ENCODE data around the gene PROM2. TPM values are rescaled to one million over a fixed set of nuclear protein-coding genes. Genes with fewer than 3 reads are reported as not detected.

PROM2 gene
- total and polyA plus RNA-seq, 4 donors, result 0.11 to 1.1 (median 0.24) TPM

DNA sequence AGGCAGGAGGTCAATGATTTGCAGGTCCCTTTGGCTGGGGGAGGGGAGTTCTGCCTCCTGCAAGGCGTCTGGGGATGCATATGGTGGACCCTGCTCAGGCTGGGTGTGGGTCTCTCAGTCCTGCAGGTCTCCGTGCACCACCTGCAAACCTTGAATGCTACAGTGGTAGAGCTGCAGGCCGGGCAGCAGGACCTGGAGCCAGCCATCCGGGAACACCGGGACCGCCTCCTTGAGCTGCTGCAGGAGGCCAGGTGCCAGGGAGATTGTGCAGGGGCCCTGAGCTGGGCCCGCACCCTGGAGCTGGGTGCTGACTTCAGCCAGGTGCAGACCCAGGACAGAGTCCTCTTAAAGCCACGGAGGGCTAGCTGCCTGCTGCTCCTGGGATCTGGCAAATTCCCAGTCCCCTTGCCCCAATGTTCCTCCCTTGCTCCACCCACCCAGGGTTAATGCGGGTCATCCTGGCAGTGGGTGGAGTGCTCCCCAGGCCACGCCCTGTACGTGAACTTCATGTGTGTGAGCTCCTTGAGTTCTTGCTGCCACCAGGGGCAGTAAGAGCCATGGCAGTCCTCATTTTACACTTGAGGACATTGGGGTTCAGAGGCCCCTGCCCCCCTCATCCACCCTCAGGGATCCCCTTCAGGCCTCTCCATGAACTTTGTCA, 3.1 kb downstream of the PROM2 start:
- Histone ChIP-seq H3K27me3 (ENCODE audit: control insufficient read depth in 4 of 4, insufficient read depth in 4 of 4, low read length in 3 of 4) (no peaks in the 10 kb centered on the region), H3K9me3 (ENCODE audit: control insufficient read depth in 4 of 4, low read length in 3 of 4) (no peaks in the 10 kb centered on the region), H3K9ac (ENCODE audit: low read depth in 1 of 2, low read length in 2 of 2) (no peak overlapping the region), H3K36me3 (ENCODE audit: control insufficient read depth in 4 of 4, insufficient read depth in 3 of 4, low read depth in 1 of 4, low read length in 3 of 4) (no peaks in the 10 kb centered on the region), H3K4me3 (ENCODE audit: low read depth in 1 of 3, low read length in 3 of 3) (no peak overlapping the region), H3K27ac (ENCODE audit: low read depth in 1 of 2, low read length in 2 of 2) (no peak overlapping the region), H3K4me1 (ENCODE audit: control insufficient read depth in 4 of 4, insufficient read depth in 4 of 4, low read length in 3 of 4) (no peaks in the 10 kb centered on the region)
- WGBS, result 64% methylated on average over 11 of the region's 11 CpGs
- TF ChIP-seq RXRA (IDR thresholded peaks at IDR 0.05) (peak in 1 of 2 donors; percentile 32), EGR1 (IDR thresholded peaks at IDR 0.05; ENCODE audit: low read depth in 2 of 2) (no peak)
- DNase-seq (ENCODE audit: low spot score), result no peak

DNA sequence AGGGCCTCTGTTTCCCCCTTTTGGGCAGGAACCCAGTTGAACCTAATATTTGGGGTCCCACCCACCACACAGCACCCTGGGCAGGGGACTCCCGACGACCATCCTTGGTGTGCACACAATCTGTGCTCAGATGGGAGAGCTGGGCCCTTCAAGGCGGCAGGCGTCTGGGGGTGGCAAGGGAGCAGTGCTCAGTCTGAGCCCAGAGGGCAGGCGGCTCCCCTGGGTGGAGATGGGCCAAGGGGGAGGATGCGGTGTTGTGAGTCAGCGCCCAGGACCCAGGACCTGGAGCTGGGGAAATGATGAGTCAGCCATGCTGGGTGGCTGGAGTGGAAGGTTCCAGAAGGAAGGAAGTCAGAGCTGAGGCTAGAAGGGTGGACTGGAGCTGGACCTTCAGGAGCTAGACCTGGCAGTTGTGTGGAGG, 3.8 kb downstream of the PROM2 start:
- 93% methylated on average over 7 of the region's 7 CpGs for WGBS
- Histone ChIP-seq H3K4me3 (ENCODE audit: low read depth in 1 of 3, low read length in 3 of 3) (no peak overlapping the region), H3K36me3 (ENCODE audit: control insufficient read depth in 4 of 4, insufficient read depth in 3 of 4, low read depth in 1 of 4, low read length in 3 of 4) (no peaks in the 10 kb centered on the region), H3K4me1 (ENCODE audit: control insufficient read depth in 4 of 4, insufficient read depth in 4 of 4, low read length in 3 of 4) (no peaks in the 10 kb centered on the region), H3K27ac (ENCODE audit: low read depth in 1 of 2, low read length in 2 of 2) (no peak overlapping the region), H3K9me3 (ENCODE audit: control insufficient read depth in 4 of 4, low read length in 3 of 4) (no peaks in the 10 kb centered on the region), H3K9ac (ENCODE audit: low read depth in 1 of 2, low read length in 2 of 2) (no peak overlapping the region), H3K27me3 (ENCODE audit: control insufficient read depth in 4 of 4, insufficient read depth in 4 of 4, low read length in 3 of 4) (no peaks in the 10 kb centered on the region)
- TF ChIP-seq, protein P1, sequence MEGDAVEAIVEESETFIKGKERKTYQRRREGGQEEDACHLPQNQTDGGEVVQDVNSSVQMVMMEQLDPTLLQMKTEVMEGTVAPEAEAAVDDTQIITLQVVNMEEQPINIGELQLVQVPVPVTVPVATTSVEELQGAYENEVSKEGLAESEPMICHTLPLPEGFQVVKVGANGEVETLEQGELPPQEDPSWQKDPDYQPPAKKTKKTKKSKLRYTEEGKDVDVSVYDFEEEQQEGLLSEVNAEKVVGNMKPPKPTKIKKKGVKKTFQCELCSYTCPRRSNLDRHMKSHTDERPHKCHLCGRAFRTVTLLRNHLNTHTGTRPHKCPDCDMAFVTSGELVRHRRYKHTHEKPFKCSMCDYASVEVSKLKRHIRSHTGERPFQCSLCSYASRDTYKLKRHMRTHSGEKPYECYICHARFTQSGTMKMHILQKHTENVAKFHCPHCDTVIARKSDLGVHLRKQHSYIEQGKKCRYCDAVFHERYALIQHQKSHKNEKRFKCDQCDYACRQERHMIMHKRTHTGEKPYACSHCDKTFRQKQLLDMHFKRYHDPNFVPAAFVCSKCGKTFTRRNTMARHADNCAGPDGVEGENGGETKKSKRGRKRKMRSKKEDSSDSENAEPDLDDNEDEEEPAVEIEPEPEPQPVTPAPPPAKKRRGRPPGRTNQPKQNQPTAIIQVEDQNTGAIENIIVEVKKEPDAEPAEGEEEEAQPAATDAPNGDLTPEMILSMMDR (IDR thresholded peaks at IDR 0.05; ENCODE audit: low read depth, low read length, missing input control), result no peak
- TF ChIP-seq JUND (IDR thresholded peaks at IDR 0.05), result no peak
- TF ChIP-seq YY1 (IDR thresholded peaks at IDR 0.05), result no peak
- TF ChIP-seq SP1 (IDR thresholded peaks at IDR 0.05), result no peak
- TF ChIP-seq TAF1 (conservative IDR thresholded peaks at IDR 0.05), result no peak
- TF ChIP-seq FOXA2 (IDR thresholded peaks at IDR 0.05), result no peak
- TF ChIP-seq, protein P2, sequence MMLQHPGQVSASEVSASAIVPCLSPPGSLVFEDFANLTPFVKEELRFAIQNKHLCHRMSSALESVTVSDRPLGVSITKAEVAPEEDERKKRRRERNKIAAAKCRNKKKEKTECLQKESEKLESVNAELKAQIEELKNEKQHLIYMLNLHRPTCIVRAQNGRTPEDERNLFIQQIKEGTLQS (IDR thresholded peaks at IDR 0.05), result no peak
- no peak for TF ChIP-seq HNF4G (IDR thresholded peaks at IDR 0.05)
- TF ChIP-seq, protein P3, sequence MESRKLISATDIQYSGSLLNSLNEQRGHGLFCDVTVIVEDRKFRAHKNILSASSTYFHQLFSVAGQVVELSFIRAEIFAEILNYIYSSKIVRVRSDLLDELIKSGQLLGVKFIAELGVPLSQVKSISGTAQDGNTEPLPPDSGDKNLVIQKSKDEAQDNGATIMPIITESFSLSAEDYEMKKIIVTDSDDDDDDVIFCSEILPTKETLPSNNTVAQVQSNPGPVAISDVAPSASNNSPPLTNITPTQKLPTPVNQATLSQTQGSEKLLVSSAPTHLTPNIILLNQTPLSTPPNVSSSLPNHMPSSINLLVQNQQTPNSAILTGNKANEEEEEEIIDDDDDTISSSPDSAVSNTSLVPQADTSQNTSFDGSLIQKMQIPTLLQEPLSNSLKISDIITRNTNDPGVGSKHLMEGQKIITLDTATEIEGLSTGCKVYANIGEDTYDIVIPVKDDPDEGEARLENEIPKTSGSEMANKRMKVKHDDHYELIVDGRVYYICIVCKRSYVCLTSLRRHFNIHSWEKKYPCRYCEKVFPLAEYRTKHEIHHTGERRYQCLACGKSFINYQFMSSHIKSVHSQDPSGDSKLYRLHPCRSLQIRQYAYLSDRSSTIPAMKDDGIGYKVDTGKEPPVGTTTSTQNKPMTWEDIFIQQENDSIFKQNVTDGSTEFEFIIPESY (IDR thresholded peaks at IDR 0.05), result no peak
- TF ChIP-seq EGR1 (IDR thresholded peaks at IDR 0.05; ENCODE audit: low read depth in 2 of 2), result no peak
- TF ChIP-seq NR2F2 (IDR thresholded peaks at IDR 0.05), result no peak
- TF ChIP-seq, protein P4, sequence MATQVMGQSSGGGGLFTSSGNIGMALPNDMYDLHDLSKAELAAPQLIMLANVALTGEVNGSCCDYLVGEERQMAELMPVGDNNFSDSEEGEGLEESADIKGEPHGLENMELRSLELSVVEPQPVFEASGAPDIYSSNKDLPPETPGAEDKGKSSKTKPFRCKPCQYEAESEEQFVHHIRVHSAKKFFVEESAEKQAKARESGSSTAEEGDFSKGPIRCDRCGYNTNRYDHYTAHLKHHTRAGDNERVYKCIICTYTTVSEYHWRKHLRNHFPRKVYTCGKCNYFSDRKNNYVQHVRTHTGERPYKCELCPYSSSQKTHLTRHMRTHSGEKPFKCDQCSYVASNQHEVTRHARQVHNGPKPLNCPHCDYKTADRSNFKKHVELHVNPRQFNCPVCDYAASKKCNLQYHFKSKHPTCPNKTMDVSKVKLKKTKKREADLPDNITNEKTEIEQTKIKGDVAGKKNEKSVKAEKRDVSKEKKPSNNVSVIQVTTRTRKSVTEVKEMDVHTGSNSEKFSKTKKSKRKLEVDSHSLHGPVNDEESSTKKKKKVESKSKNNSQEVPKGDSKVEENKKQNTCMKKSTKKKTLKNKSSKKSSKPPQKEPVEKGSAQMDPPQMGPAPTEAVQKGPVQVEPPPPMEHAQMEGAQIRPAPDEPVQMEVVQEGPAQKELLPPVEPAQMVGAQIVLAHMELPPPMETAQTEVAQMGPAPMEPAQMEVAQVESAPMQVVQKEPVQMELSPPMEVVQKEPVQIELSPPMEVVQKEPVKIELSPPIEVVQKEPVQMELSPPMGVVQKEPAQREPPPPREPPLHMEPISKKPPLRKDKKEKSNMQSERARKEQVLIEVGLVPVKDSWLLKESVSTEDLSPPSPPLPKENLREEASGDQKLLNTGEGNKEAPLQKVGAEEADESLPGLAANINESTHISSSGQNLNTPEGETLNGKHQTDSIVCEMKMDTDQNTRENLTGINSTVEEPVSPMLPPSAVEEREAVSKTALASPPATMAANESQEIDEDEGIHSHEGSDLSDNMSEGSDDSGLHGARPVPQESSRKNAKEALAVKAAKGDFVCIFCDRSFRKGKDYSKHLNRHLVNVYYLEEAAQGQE (IDR thresholded peaks at IDR 0.05), result no peak
- no peak for DNase-seq (ENCODE audit: low spot score)

Data from liver (tissue), 9 donors.